AG04450 (cell line): ENCODE data around the gene DLX3. TPM values are rescaled to one million over a fixed set of nuclear protein-coding genes. Genes with fewer than 3 reads are reported as not detected.
A peak's percentile ranks its signal among the peaks of the same experiment; 100 is the strongest.

Source experiments
- CTCF ChIA-PET: fragments of 300-600, 350-600 bp; formaldehyde crosslinking; extraction: SDS; loops from one replicate; lab custom pipeline; 2022; ENCODE audit warnings: antibody characterized with exemption, inconsistent platforms; lab: Charles Lee
- POLR2A ChIA-PET: fragments of 350-600 bp; formaldehyde crosslinking; extraction: SDS; loops from one replicate; lab custom pipeline; 2021; ENCODE audit warnings: antibody characterized with exemption, inconsistent platforms; lab: Yijun Ruan, JAX
- DNase-seq: peaks from one replicate; pipeline ENCODE4 v3.0.0-alpha.2; 2011; ENCODE audit warnings: low read depth, low spot score
- H3K27ac ChIP-seq: one replicate; pipeline ENCODE4 v1.5.1; 2012; ENCODE audit warnings: low read depth, low read length, control low read depth
- H3K27me3 ChIP-seq: one replicate; pipeline ENCODE4 v1.6.0; 2012; ENCODE audit warnings: low read length; ENCODE audit not compliant: control insufficient read depth, insufficient read depth
- H3K4me3 ChIP-seq: 2 replicates; pipeline ENCODE4 v1.5.1; 2011; ENCODE audit warnings: mild to moderate bottlenecking, low read depth, low read length, control low read depth
- H3K9me3 ChIP-seq: 2 replicates; pipeline ENCODE4 v1.5.1; 2012; ENCODE audit warnings: low read length; ENCODE audit not compliant: control insufficient read depth, insufficient read depth
- CTCF ChIP-seq: IDR thresholded peaks from 2 replicates; pipeline ENCODE4 v1.5.1; 2011; ENCODE audit warnings: low read depth, low read length, control low read depth, inconsistent platforms
- polyA plus RNA-seq: library from polyadenylated mRNA; depleted of rRNA; stranded (reverse); fragments of >200 nt; gene quantifications from 2 replicates; pipeline ENCODE4 v1.2.3, GENCODE V29; 2011

The DLX3 gene
- polyA plus RNA-seq, 1 experiment, result not detected

GRCh38 chr17:50035421-50035879, 40.4 kb upstream of the DLX3 start:
- ChIA-PET POLR2A (interaction anchor here (1.5 kb wide), 1 partner anchor 13 kb away, joined by 3 read pairs; no protein-coding TSS in a partner anchor), CTCF (interaction anchor here (0.5 to 3.7 kb wide), 6 partner anchors 9 to 59 kb away, joined by 3 to 17 read pairs (median 8); no protein-coding TSS in a partner anchor)
- no peaks in the 10 kb centered on the region for H3K27me3 ChIP-seq
- H3K27ac ChIP-seq, result no peak overlapping the region
- H3K9me3 ChIP-seq, result no peaks in the 10 kb centered on the region
- no peak for DNase-seq
- H3K4me3 ChIP-seq, result no peak overlapping the region
- 0 out of 2 replicates have a peak, but pooled peaks have one; percentile 8 for TF ChIP-seq CTCF

- ChIA-PET CTCF (interaction anchor here (0.6 to 3.7 kb wide), 3 partner anchors 21 to 60 kb away, joined by 3 to 17 read pairs (median 10); no protein-coding TSS in a partner anchor), POLR2A (interaction anchor here (0.6 to 1.5 kb wide), 3 partner anchors 11 to 249 kb away, joined by 3 to 8 read pairs (median 3); no protein-coding TSS in a partner anchor)
- no peaks in the 10 kb centered on the region for H3K9me3 ChIP-seq
- no peaks in the 10 kb centered on the region for H3K27me3 ChIP-seq
- H3K27ac ChIP-seq, result no peak overlapping the region
- H3K4me3 ChIP-seq, result no peak overlapping the region
- DNase-seq, result no peak
- no peak for TF ChIP-seq CTCF
These were observed 39.7 kb upstream of the DLX3 start for GRCh38 chr17:50034498-50035364.

GRCh38 chr17:50033316-50033715, 38.3 kb upstream of the DLX3 start:
- POLR2A ChIA-PET, result interaction anchor here (1.1 to 1.4 kb wide), 2 partner anchors 24 to 29 kb away, joined by 3 to 7 read pairs; no protein-coding TSS in a partner anchor
- no peak for DNase-seq
- CTCF ChIA-PET, result interaction anchor here (0.7 to 3.3 kb wide), 4 partner anchors 27 to 61 kb away, joined by 3 to 23 read pairs (median 6); no protein-coding TSS in a partner anchor
- Histone ChIP-seq H3K27ac (peak overlapping the region; percentile 39), H3K9me3 (no peaks in the 10 kb centered on the region), H3K4me3 (no peak overlapping the region), H3K27me3 (no peaks in the 10 kb centered on the region)
- TF ChIP-seq CTCF, result no peak

- no peak overlapping the region for H3K4me3 ChIP-seq
- TF ChIP-seq CTCF, result no peak
- no peaks in the 10 kb centered on the region for H3K9me3 ChIP-seq
- POLR2A ChIA-PET, result interaction anchor here (1.4 to 3.5 kb wide), 2 partner anchors 27 to 35 kb away, joined by 3 to 16 read pairs; partner anchors contain the start of gene ITGA3
- DNase-seq, result no peak
- no peak overlapping the region for H3K27ac ChIP-seq
- CTCF ChIA-PET, result interaction anchor here (2.8 to 4.5 kb wide), 2 partner anchors 58 to 65 kb away, joined by 20 to 85 read pairs; no protein-coding TSS in a partner anchor
- H3K27me3 ChIP-seq, result no peaks in the 10 kb centered on the region
These were observed 34.2 kb upstream of the DLX3 start for GRCh38 chr17:50029185-50029584.
